ENCODE data around the gene MATCAP1. TPM values are rescaled to one million over a fixed set of nuclear protein-coding genes. Genes with fewer than 3 reads are reported as not detected.

MATCAP1 gene
- total and polyA plus RNA-seq, 4 donors, result 1.5 to 4.8 (median 3.2) TPM

- TF ChIP-seq YY1 (IDR thresholded peaks at IDR 0.05) (no peak), JUND (IDR thresholded peaks at IDR 0.05) (no peak), RAD21 (IDR thresholded peaks at IDR 0.05) (no peak), SP1 (IDR thresholded peaks at IDR 0.05) (no peak), EGR1 (IDR thresholded peaks at IDR 0.05; ENCODE audit: low read depth in 2 of 2) (no peak), ATF3 (IDR thresholded peaks at IDR 0.05) (no peak), HNF4G (IDR thresholded peaks at IDR 0.05) (no peak)
- TF ChIP-seq, protein P1, sequence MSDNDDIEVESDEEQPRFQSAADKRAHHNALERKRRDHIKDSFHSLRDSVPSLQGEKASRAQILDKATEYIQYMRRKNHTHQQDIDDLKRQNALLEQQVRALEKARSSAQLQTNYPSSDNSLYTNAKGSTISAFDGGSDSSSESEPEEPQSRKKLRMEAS (IDR thresholded peaks at IDR 0.05), result no peak
- H3K27ac ChIP-seq (ENCODE audit: low read depth in 1 of 2, low read length in 2 of 2), result no peak overlapping the region
- peaks cover 22 to 48% (median 42%) of the 10 kb centered on the region in 4 donors for H3K36me3 ChIP-seq (ENCODE audit: control insufficient read depth in 4 of 4, insufficient read depth in 3 of 4, low read depth in 1 of 4, low read length in 3 of 4)
- no peaks in the 10 kb centered on the region for H3K9me3 ChIP-seq (ENCODE audit: control insufficient read depth in 4 of 4, low read length in 3 of 4)
- H3K9ac ChIP-seq (ENCODE audit: low read depth in 1 of 2, low read length in 2 of 2), result no peak overlapping the region
- peaks cover 3 to 13% (median 8%) of the 10 kb centered on the region in 4 donors for H3K4me1 ChIP-seq (ENCODE audit: control insufficient read depth in 4 of 4, insufficient read depth in 4 of 4, low read length in 3 of 4)
- no peak overlapping the region for H3K4me3 ChIP-seq (ENCODE audit: low read depth in 1 of 3, low read length in 3 of 3)
- DNase-seq (ENCODE audit: low spot score), result no peak
- H3K27me3 ChIP-seq (ENCODE audit: control insufficient read depth in 4 of 4, insufficient read depth in 4 of 4, low read length in 3 of 4), result no peaks in the 10 kb centered on the region
- 92% methylated on average over 11 of the region's 11 CpGs for WGBS
Measured at GRCh38 chr16:67148656-67149275, 35.0 kb downstream of the MATCAP1 start.

DNA sequence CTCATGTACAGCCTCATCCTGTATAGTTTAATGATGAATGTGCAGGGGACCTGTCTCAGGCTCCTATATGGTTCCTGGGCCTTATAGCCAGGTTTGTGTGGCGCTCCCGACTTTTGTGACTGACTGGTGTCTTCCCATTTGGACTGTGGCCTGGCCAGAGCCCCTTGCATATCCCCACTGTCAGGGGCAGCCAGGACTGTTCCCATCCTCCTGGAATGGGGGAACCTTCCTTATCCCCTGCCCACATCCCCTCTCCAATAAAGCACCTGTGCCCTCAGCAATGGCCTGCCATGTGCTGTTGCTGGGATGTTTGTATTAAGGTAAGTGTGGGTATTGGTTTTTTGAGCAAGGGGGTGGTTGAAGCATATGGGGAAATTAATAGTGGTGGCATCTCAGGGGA is 35.5 kb downstream of the MATCAP1 start:
- Histone ChIP-seq H3K9ac (ENCODE audit: low read depth in 1 of 2, low read length in 2 of 2) (no peak overlapping the region), H3K4me3 (ENCODE audit: low read depth in 1 of 3, low read length in 3 of 3) (no peak overlapping the region), H3K27me3 (ENCODE audit: control insufficient read depth in 4 of 4, insufficient read depth in 4 of 4, low read length in 3 of 4) (no peaks in the 10 kb centered on the region), H3K9me3 (ENCODE audit: control insufficient read depth in 4 of 4, low read length in 3 of 4) (no peaks in the 10 kb centered on the region), H3K27ac (ENCODE audit: low read depth in 1 of 2, low read length in 2 of 2) (no peak overlapping the region), H3K4me1 (ENCODE audit: control insufficient read depth in 4 of 4, insufficient read depth in 4 of 4, low read length in 3 of 4) (peaks cover 3 to 13% (median 8%) of the 10 kb centered on the region in 4 donors), H3K36me3 (ENCODE audit: control insufficient read depth in 4 of 4, insufficient read depth in 3 of 4, low read depth in 1 of 4, low read length in 3 of 4) (peaks cover 24 to 52% (median 45%) of the 10 kb centered on the region in 4 donors)
- DNase-seq (ENCODE audit: low spot score), result no peak
- TF ChIP-seq CTCF (IDR thresholded peaks at IDR 0.05; ENCODE audit: low read depth, low read length, missing input control) (no peak), HNF4A (conservative IDR thresholded peaks at IDR 0.05) (no peak), YY1 (IDR thresholded peaks at IDR 0.05) (no peak), RAD21 (IDR thresholded peaks at IDR 0.05) (no peak), HNF4G (IDR thresholded peaks at IDR 0.05) (no peak), ATF3 (IDR thresholded peaks at IDR 0.05) (no peak), SP1 (IDR thresholded peaks at IDR 0.05) (no peak), TAF1 (conservative IDR thresholded peaks at IDR 0.05) (no peak), FOXA1 (IDR thresholded peaks at IDR 0.05) (no peak), RXRA (IDR thresholded peaks at IDR 0.05) (no peak), EGR1 (IDR thresholded peaks at IDR 0.05; ENCODE audit: low read depth in 2 of 2) (no peak), JUND (IDR thresholded peaks at IDR 0.05) (no peak), FOXA2 (IDR thresholded peaks at IDR 0.05) (no peak), ZBTB33 (IDR thresholded peaks at IDR 0.05) (no peak), GABPA (IDR thresholded peaks at IDR 0.05 in 1 of 2, conservative IDR thresholded peaks at IDR 0.05 in 1 of 2) (no peak), NR2F2 (IDR thresholded peaks at IDR 0.05) (no peak)
- TF ChIP-seq, protein P2, sequence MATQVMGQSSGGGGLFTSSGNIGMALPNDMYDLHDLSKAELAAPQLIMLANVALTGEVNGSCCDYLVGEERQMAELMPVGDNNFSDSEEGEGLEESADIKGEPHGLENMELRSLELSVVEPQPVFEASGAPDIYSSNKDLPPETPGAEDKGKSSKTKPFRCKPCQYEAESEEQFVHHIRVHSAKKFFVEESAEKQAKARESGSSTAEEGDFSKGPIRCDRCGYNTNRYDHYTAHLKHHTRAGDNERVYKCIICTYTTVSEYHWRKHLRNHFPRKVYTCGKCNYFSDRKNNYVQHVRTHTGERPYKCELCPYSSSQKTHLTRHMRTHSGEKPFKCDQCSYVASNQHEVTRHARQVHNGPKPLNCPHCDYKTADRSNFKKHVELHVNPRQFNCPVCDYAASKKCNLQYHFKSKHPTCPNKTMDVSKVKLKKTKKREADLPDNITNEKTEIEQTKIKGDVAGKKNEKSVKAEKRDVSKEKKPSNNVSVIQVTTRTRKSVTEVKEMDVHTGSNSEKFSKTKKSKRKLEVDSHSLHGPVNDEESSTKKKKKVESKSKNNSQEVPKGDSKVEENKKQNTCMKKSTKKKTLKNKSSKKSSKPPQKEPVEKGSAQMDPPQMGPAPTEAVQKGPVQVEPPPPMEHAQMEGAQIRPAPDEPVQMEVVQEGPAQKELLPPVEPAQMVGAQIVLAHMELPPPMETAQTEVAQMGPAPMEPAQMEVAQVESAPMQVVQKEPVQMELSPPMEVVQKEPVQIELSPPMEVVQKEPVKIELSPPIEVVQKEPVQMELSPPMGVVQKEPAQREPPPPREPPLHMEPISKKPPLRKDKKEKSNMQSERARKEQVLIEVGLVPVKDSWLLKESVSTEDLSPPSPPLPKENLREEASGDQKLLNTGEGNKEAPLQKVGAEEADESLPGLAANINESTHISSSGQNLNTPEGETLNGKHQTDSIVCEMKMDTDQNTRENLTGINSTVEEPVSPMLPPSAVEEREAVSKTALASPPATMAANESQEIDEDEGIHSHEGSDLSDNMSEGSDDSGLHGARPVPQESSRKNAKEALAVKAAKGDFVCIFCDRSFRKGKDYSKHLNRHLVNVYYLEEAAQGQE (IDR thresholded peaks at IDR 0.05), result no peak
- TF ChIP-seq, protein P1 (IDR thresholded peaks at IDR 0.05), result no peak
- 98% methylated on average over 2 of the region's 2 CpGs for WGBS

All from liver (tissue), 9 donors.